ENCODE results near the gene PAPOLA. TPM values are rescaled to one million over a fixed set of nuclear protein-coding genes. Genes with fewer than 3 reads are reported as not detected.

Gene PAPOLA
- total RNA-seq, 2 experiments from 2014 or later: 99.3 to 197 TPM

DNA sequence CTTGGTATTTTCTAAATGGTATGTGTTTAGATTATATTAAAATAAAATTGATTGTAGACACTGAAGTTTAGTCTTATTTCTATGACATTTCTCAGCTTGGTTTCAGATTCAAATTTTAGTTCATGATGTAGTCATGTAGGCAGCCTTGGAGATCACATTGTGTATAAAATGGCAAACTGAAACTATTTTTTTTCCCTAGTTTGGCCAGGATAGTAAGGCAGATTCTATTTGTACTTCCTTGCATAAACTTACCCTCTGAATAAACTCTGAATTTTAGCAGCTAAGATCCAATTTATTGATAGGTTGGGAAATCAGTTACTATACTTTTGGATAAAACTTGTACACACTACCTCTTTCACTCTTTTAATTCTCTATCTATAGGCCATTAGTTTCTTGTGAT is 30.4 kb downstream of the PAPOLA start:
- Histone ChIP-seq H4K20me1 (ENCODE audit: insufficient read depth, low read length) (no peaks in the 10 kb centered on the region), H3K9me2 (ENCODE audit: insufficient read depth, low read length) (no peaks in the 10 kb centered on the region), H3K9me3 (ENCODE audit: low read length) (no peaks in the 10 kb centered on the region), H3K27ac (ENCODE audit: low read depth, low read length, poor library complexity, severe bottlenecking) (no peak overlapping the region), H3K4me2 (ENCODE audit: low read length) (no peak overlapping the region), H3K79me2 (ENCODE audit: insufficient read depth, low read depth, low read length) (0 out of 2 replicates have a peak, but pooled peaks cover 11% of the 10 kb centered on the region), H2AFZ (ENCODE audit: low read length) (no peak overlapping the region), H3K4me1 (ENCODE audit: insufficient read depth, low read length, poor library complexity, severe bottlenecking) (no peaks in the 10 kb centered on the region), H3K36me3 (ENCODE audit: insufficient read depth, low read length) (peaks cover 95% of the 10 kb centered on the region), H3K4me3 (ENCODE audit: low read depth, low read length, poor library complexity, severe bottlenecking) (no peak overlapping the region)
- TF ChIP-seq EZH2phosphoT487 (IDR thresholded peaks at IDR 0.05; ENCODE audit: borderline replicate concordance, low read depth, low read length): no peak
- TF ChIP-seq, protein P1, sequence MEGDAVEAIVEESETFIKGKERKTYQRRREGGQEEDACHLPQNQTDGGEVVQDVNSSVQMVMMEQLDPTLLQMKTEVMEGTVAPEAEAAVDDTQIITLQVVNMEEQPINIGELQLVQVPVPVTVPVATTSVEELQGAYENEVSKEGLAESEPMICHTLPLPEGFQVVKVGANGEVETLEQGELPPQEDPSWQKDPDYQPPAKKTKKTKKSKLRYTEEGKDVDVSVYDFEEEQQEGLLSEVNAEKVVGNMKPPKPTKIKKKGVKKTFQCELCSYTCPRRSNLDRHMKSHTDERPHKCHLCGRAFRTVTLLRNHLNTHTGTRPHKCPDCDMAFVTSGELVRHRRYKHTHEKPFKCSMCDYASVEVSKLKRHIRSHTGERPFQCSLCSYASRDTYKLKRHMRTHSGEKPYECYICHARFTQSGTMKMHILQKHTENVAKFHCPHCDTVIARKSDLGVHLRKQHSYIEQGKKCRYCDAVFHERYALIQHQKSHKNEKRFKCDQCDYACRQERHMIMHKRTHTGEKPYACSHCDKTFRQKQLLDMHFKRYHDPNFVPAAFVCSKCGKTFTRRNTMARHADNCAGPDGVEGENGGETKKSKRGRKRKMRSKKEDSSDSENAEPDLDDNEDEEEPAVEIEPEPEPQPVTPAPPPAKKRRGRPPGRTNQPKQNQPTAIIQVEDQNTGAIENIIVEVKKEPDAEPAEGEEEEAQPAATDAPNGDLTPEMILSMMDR (conservative IDR thresholded peaks at IDR 0.05; ENCODE audit: low read length): no peak
- POLR2A ChIA-PET: interaction anchor here (0.6 to 1.7 kb wide), 4 partner anchors 26 to 172 kb away, joined by 3 to 4 read pairs (median 3); no protein-coding TSS in a partner anchor
- intact Hi-C loops (cut with micrococcal nuclease; ENCODE audit: unreplicated experiment): no loop called here
- DNase-seq (ENCODE audit: low spot score): no peak
- CTCF ChIA-PET (ENCODE audit: unreplicated experiment): no interaction called here
- no TSS peak for BruUV-seq (replicated peaks)

DNA sequence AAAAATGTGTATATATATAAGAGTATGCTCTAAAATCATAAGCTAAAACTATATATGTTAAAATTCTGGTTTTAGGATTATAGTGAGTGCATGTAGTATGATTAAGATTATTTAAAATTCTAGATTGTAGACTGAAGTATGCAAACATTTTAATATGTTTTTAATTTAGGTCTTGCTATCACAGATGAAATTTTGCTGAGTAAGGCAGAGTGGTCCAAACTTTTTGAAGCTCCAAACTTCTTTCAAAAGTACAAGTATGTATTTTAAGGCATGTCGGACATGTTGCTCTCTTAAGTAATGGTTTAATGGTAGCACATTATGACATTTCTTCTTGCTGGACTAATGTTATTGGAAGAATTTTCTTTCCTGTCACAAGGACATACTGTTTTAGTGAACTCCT is 34.6 kb downstream of the PAPOLA start:
- no peak for DNase-seq (ENCODE audit: low spot score)
- Histone ChIP-seq H2AFZ (ENCODE audit: low read length) (no peak overlapping the region), H3K36me3 (ENCODE audit: insufficient read depth, low read length) (peaks cover 65% of the 10 kb centered on the region), H3K9me2 (ENCODE audit: insufficient read depth, low read length) (no peaks in the 10 kb centered on the region), H3K27ac (ENCODE audit: low read depth, low read length, poor library complexity, severe bottlenecking) (no peak overlapping the region), H4K20me1 (ENCODE audit: insufficient read depth, low read length) (no peaks in the 10 kb centered on the region), H3K4me1 (ENCODE audit: insufficient read depth, low read length, poor library complexity, severe bottlenecking) (peaks cover 7% of the 10 kb centered on the region), H3K79me2 (ENCODE audit: insufficient read depth, low read depth, low read length) (no peaks in the 10 kb centered on the region), H3K9me3 (ENCODE audit: low read length) (no peaks in the 10 kb centered on the region), H3K4me2 (ENCODE audit: low read length) (no peak overlapping the region), H3K4me3 (ENCODE audit: low read depth, low read length, poor library complexity, severe bottlenecking) (no peak overlapping the region)
- TF ChIP-seq EZH2phosphoT487 (IDR thresholded peaks at IDR 0.05; ENCODE audit: borderline replicate concordance, low read depth, low read length): no peak
- TF ChIP-seq, protein P1 (conservative IDR thresholded peaks at IDR 0.05; ENCODE audit: low read length): no peak
- intact Hi-C loops (cut with micrococcal nuclease; ENCODE audit: unreplicated experiment): no loop called here
- CTCF ChIA-PET (ENCODE audit: unreplicated experiment): no interaction called here
- POLR2A ChIA-PET: interaction anchor here (0.6 to 1.6 kb wide), 5 partner anchors 9 to 715 kb away, joined by 3 to 8 read pairs (median 4); no protein-coding TSS in a partner anchor
- BruUV-seq (replicated peaks): no TSS peak

DNA sequence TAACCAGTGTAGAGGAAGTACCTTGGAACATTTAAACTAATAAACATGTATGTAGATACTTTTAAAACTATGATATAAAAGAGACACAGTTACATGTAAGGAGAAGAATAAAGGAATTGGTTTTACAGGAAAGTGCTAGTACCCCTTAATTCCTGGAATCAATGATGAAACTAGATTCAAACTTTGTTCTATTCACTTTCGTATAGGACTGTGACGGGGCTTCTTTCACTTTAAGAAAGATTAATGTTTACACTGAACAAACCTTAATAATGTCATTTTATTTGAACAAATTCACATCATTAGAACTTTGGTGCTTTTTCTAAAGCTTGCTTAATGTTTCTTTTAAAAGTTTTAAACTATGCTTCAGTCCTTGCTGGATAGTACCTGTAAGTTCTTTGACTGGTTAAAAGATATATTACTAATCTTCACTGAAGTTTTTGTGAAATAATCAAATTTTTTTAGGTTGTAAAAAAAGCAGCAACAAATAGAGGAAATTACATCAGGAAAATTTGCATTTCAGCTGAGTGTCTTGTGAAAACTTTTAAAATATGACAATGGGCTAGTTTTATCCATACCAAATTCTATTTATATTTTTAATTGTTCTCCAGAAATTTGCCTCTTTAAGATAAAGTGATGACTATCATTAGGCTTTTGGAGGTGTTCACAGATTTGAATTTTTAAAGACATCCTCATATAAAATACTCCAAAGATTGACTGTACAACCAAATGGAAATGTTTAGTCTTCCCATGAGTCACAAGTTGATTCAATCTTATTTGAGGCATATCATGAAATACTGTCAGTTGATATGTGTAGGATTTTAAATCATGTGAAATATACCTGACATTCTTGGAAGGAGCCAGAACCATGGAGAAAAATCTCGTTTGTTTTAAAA is 36.2 kb downstream of the PAPOLA start:
- TF ChIP-seq, protein P1 (conservative IDR thresholded peaks at IDR 0.05; ENCODE audit: low read length): no peak
- no peak for TF ChIP-seq EZH2phosphoT487 (IDR thresholded peaks at IDR 0.05; ENCODE audit: borderline replicate concordance, low read depth, low read length)
- H3K4me3 ChIP-seq (ENCODE audit: low read depth, low read length, poor library complexity, severe bottlenecking): no peak overlapping the region
- POLR2A ChIA-PET: interaction anchor here (0.7 kb wide), 1 partner anchor 436 kb away, joined by 3 read pairs; no protein-coding TSS in a partner anchor
- no peaks in the 10 kb centered on the region for H4K20me1 ChIP-seq (ENCODE audit: insufficient read depth, low read length)
- DNase-seq (ENCODE audit: low spot score): no peak
- H3K4me1 ChIP-seq (ENCODE audit: insufficient read depth, low read length, poor library complexity, severe bottlenecking): peaks cover 7% of the 10 kb centered on the region
- H3K9me2 ChIP-seq (ENCODE audit: insufficient read depth, low read length): no peaks in the 10 kb centered on the region
- H3K27ac ChIP-seq (ENCODE audit: low read depth, low read length, poor library complexity, severe bottlenecking): no peak overlapping the region
- H3K36me3 ChIP-seq (ENCODE audit: insufficient read depth, low read length): peaks cover 64% of the 10 kb centered on the region
- no peak overlapping the region for H2AFZ ChIP-seq (ENCODE audit: low read length)
- H3K79me2 ChIP-seq (ENCODE audit: insufficient read depth, low read depth, low read length): no peaks in the 10 kb centered on the region
- intact Hi-C loops (cut with micrococcal nuclease; ENCODE audit: unreplicated experiment): no loop called here
- CTCF ChIA-PET (ENCODE audit: unreplicated experiment): no interaction called here
- H3K4me2 ChIP-seq (ENCODE audit: low read length): no peak overlapping the region
- no TSS peak for BruUV-seq (replicated peaks)
- H3K9me3 ChIP-seq (ENCODE audit: low read length): no peaks in the 10 kb centered on the region
